IMR-90 (cell line): ENCODE data around the gene BTBD9.

ENCODE experiments used
- CTCF ChIP-seq: conservative IDR thresholded peaks from 2 replicates; pipeline ENCODE4 v1.5.1; 2012; ENCODE audit warnings: mild to moderate bottlenecking, low read depth, low read length, improper control_type of control experiment
- POLR2A ChIP-seq: IDR thresholded peaks from 2 replicates; pipeline ENCODE4 v1.6.1; 2012; ENCODE audit warnings: mild to moderate bottlenecking, low read depth, low read length

- no peak for TF ChIP-seq CTCF
- TF ChIP-seq POLR2A: no peak
These were observed 447.2 kb downstream of the BTBD9 start for GRCh38 chr6:38192487-38192886.
